GM12891 (cell line): ENCODE results near the gene KLHL28.

Experiments used
- POLR2A ChIP-seq: IDR thresholded peaks from 2 replicates; pipeline ENCODE4 v1.6.1; 2011; ENCODE audit warnings: low read depth, low read length, control low read depth
- POLR2AphosphoS5 ChIP-seq: IDR thresholded peaks from 2 replicates; pipeline ENCODE4 v1.6.1; 2011; ENCODE audit warnings: low read depth, low read length, control low read depth

DNA sequence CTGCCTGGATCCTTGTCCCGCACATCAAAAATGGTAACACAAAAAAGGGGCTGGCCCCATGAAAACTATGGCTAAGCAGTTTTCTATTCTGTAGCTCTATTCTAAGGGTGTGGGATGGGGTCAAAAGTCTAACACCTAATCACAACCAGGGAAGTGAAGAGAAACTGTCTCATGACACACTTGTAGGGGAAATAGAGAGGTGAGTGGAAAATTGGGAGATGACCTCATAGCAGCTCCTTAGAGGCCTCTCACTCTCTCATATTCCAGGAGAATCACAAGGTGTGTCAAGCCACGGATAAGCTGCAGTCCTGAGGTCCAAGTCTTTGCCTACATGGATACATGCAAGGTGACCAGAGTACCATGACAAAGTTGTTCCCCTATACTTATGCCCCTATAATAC is 10.7 kb downstream of the KLHL28 start:
- no peak for TF ChIP-seq POLR2AphosphoS5
- TF ChIP-seq POLR2A: no peak
